Mucosa of gallbladder (tissue), 1 donor: ENCODE results near the gene LRIT3. TPM values are rescaled to one million over a fixed set of nuclear protein-coding genes. Genes with fewer than 3 reads are reported as not detected.

ENCODE experiments used
- DNase-seq: peaks from one replicate; pipeline ENCODE4 v3.0.0-alpha.2; 2020; ENCODE audit warnings: low spot score
- total RNA-seq: library from RNA; stranded (reverse); gene quantifications from one replicate; pipeline ENCODE4 v1.2.1, GENCODE V29; 2021
- donor health status: DM: no; HTN: no; CAD: no.

Gene LRIT3, protein sequence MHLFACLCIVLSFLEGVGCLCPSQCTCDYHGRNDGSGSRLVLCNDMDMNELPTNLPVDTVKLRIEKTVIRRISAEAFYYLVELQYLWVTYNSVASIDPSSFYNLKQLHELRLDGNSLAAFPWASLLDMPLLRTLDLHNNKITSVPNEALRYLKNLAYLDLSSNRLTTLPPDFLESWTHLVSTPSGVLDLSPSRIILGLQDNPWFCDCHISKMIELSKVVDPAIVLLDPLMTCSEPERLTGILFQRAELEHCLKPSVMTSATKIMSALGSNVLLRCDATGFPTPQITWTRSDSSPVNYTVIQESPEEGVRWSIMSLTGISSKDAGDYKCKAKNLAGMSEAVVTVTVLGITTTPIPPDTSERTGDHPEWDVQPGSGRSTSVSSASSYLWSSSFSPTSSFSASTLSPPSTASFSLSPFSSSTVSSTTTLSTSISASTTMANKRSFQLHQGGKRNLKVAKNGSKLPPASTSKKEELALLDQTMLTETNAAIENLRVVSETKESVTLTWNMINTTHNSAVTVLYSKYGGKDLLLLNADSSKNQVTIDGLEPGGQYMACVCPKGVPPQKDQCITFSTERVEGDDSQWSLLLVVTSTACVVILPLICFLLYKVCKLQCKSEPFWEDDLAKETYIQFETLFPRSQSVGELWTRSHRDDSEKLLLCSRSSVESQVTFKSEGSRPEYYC
- 0.23 TPM for total RNA-seq

DNA sequence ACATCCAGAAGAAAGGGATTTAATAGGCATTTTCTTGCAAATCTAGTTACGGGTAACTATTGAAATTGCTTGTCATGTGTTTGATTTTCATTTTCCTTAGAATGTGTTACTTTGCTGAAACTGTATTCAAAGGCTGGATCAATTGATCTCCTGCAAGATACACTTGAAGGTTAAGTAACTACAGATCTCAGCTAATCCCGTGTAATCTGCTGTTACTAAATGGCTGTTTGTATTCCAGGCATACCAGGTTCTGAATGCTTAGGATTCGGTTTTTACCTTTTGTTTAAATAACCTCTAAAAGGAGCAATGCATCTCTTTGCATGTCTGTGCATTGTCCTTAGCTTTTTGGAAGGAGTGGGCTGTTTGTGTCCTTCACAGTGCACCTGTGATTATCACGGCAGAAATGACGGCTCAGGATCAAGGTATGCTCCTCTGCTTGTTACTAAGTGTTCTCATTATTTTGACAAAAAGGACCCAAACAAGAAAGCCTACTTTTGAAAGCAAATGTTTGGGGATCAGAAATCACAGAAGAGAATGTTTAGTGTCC is at the start of gene LRIT3:
LRIT3 (plus strand) TSS at position 212 of the 547 bp plus-strand sequence; CDS start at position 307, 95 bp downstream.
- no peak for DNase-seq

DNA sequence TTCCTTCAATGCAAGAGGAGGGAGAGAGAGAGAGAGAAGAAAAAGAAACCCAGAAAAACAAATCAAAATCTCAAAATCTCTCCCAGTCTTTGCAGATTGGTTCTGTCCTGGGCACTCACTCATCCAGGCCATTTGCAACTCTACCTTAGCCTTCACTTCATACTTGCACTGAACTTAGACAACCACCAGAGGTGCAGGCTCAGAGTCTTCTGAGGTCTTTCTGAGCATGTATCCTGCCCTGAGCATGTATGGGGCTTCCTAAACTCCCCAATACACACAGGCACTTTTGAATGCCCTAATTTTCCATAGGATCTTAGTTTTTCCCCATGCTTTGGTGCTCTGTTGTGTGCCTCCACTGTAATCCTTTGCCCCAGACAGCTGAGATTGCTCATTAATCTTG is 49.0 kb upstream of the LRIT3 start:
- DNase-seq, result no peak

- no peak for DNase-seq
These were observed 46.7 kb upstream of the LRIT3 start for GRCh38 chr4:109801099-109801789.

DNA sequence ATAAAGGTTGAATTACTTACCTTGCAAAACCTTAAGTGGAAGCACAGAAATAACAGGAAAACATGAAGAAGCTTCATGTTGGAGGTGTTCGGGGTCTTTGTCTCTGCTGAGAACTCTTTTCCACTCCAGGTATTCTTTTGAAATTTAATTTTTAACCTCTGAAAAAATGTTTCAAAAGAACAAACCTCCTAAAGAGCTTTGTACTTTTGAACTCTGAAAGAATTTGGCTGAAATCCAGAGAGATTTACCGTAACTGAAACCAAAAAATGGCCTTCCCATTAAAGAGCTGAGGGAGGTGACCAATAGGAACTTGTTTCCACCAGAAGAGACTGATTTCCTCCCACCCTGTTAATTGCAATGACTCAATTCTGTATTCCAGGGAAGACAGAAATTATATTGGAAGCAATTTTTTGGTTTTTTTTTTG is 46.0 kb upstream of the LRIT3 start, which contains the start of gene CFI:
CFI (minus strand) TSS at position 105 of the 425 bp plus-strand sequence; CDS start at position 77, 28 bp downstream.
- no peak for DNase-seq

DNA sequence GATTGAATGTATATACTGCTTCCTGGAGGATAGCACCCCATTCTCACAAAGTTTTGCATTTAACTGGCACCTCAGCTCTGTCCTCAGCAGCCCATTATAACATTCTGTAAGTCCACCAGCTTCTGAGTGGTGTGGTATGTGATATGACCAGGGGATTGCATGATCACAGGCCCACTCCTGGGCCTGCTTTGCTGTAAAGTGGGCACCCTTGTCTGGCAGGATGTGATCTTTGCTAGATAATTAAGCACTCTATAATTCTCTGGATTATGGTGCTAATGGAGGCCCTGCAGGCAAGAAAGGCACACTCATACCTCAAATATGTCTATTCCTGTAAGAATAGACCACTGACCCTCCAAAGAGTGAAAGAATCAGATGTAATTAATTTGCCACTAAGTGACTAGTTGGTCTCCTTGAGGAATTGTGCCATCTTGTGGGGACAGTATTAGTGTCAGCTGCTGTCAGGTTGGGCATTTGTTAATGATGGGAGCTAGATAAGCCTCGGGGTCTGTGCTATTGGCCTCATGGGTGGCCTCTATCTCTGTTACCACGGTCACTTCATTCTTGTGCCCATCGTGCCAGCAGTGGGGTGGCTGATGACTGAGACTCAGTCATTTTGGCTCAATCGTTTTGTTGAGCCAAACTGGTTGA is 43.9 kb upstream of the LRIT3 start:
- peak; percentile 22 for DNase-seq

DNA sequence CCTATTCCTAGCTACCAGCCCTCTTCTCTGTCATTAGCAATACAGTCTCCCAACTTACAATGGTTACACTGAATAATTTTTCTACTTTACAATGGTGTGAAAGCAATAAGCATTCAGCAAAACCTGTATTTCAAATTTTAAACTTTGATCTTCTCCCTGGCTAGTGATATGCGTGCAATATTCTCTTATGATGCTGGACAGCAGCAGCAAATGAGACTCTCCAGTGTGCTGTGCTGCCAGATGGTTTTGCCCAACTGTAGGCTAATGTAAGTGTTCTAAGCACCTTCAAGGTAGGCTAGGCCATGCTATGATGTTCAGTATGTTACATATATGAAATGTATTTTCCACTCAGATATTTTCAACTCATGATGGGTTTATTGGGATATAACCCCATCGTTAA is 38.3 kb upstream of the LRIT3 start:
- DNase-seq, result no peak

- no peak for DNase-seq
These were observed 37.1 kb upstream of the LRIT3 start for GRCh38 chr4:109810552-109811387.

DNA sequence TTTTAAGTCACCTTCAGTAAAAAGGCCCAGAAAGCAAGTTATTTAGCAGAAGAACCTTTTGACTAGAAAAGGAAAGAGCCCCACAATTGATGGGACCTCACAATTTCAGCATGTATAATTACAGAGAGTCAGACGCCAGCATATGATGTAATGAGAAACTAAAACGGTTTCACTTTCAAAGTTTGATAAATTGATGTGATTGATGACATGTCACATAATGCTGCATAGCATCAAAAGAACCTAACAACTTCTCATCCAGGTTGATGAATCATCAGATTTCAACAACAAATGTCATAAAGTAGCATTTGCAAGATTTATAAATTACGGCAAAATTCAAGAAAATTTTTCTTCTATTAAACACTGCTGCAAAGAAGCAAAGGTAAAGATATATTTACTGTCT is 36.2 kb upstream of the LRIT3 start:
- no peak for DNase-seq

DNA sequence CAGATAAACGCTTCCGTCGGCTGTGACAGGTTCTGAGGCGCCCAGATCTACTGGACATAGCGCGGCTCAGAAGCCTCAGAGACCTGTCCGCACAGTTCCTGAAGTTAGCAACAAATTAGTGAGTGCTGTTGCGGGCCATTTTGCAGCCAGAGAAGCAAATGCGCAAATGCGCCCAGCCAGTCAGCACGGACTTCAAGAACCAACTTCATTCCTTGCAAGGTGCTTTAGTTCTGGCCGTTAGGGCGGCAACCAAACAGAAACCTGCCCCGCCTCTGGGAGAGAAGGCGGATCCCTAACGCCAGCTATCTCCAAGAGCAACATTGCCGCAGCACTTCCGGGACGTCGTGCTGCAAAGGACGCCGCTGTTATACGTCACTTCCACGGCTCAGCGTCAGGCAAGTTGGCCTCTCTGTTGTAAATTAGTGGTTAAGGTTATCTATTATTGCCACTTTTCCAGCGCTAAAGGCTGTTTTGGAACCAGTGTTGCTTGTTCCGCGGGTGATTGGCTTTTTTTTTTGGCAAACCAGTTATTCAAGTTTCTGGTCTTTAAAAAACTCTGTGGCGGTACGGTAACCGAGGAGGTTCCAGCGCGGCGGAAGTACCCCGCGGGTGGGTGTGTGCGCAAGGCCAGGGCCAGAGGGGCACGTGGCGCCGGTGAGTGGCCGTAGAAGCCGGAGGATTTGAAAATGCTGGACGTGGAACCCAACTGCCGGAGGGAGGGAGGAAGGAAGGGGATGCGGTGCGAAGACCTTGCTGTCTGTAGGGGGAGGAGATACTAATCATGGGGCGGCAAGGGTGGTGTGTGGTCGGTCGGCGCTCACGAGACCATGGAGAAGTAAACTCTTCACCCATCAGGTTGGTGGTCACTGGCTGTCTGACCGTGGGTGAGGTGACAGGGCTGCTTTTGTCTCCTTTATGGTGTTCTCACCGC is 32.5 kb upstream of the LRIT3 start, which contains the start of gene GAR1:
GAR1 (plus strand) TSS at position 612 of the 931 bp plus-strand sequence. CDS start 403 bp downstream, outside the sequence.
- peak; percentile 93 for DNase-seq

GRCh38 chr4:109816082-109816442 is 31.8 kb upstream of the LRIT3 start:
- DNase-seq, result no peak

- no peak for DNase-seq
These were observed 31.0 kb upstream of the LRIT3 start for GRCh38 chr4:109816894-109817293.

GRCh38 chr4:109818268-109818667 is 29.6 kb upstream of the LRIT3 start:
- DNase-seq, result no peak

DNA sequence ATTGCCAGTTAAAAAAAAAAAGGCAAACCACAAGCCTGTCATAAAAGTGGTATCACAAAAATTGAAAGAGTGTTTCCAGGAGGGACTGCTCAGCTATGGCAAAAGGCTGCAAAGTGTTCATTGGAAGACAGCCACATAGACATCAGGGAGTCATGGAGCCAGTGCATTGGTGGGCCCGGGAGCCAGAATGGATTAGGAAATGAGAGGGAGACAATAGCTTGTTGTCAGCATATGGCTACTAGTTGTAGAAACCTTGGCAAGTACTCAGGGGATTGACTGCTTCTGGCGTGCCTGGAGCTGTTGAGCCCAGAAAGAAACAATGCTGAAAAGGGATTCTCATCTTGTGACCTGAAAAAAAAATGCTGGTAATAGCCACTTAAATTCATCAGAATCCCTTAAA is 27.3 kb upstream of the LRIT3 start:
- no peak for DNase-seq

GRCh38 chr4:109821185-109821584 is 26.7 kb upstream of the LRIT3 start:
- DNase-seq, result no peak

DNA sequence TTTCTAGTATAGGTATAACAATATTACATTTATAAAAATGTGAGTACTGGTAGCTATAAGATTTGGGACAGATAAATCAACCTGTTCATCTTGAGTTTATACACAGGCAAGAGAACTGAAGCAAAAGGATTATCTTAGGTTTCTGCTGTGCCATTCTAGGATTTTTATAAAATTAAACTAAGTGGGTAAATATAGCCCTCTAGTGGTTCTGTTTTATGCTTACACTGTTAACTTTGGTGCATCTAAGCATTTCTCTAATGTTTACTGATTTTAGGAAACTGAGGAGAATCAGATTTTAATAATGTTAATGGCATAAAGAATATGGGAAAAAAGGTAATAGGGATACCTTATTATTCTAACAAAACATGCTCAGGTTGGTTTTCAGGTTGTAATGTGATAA is 21.2 kb upstream of the LRIT3 start:
- no peak for DNase-seq

DNA sequence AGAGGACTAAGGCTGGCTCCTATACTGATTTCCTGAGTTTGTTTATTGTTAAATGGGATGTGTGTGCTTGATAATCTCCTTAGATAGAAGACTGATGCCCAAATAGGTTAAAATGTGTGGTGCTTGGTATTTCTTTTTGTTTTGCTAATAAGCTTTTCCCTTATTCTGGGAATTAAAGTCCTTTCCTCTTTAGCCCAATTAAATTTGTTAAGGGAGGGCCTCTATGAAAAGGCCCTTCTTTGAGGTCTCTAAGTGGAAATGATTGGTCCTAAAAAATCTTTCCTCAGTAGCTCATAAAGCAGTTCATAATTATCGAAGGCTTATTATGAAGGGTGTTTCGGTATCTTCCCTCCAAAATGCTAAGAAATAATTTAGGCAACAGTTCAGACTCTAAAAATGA is 20.2 kb upstream of the LRIT3 start, which contains the start of gene RRH:
RRH (plus strand) TSS at position 301 of the 400 bp plus-strand sequence; CDS start at position 357, 56 bp downstream.
- no peak for DNase-seq

DNA sequence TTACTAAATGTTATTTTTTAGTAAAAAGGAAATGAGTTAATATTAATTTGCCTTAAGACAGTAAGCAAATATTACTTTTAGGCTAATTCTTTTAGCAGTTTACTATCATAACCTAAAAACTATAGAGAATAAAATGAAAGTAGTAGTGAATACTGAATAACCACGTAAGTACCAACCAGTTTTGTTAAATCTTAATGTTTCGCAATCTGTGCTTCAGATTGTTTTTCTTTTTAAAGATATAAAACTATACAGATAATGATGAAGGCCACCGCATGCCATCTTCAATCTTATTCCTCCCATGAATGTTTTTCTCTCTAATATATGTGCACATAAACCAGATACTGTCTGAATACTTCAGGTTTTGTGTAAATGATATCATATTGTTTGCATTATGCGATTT is 14.2 kb upstream of the LRIT3 start:
- no peak for DNase-seq

GRCh38 chr4:109836985-109837384 is 10.9 kb upstream of the LRIT3 start:
- DNase-seq, result no peak

GRCh38 chr4:109846395-109847098 is 1.4 kb upstream of the LRIT3 start:
- no peak for DNase-seq
